NCI-H226 (cell line): Measurements from ENCODE around the gene MUC22.
A peak's percentile ranks its signal among the peaks of the same experiment; 100 is the strongest.
"Not testable (repeated sequence)": the region's sequence is repeated elsewhere in the genome, so short reads cannot be mapped to it uniquely, and the experiment has no call there.

Source experiments
- DNase-seq: peaks from one replicate; pipeline ENCODE4 v3.0.0-alpha.2; 2015

The MUC22 gene

GRCh38 chr6:31040801-31041200 is 30.5 kb downstream of the MUC22 start:
- no peak for DNase-seq

GRCh38 chr6:31041372-31041974 is 31.2 kb downstream of the MUC22 start:
- no peak for DNase-seq

GRCh38 chr6:31042806-31043205 is 32.5 kb downstream of the MUC22 start:
- DNase-seq: peak; percentile 26

- DNase-seq: no peak
Observed at GRCh38 chr6:31048099-31048498, 37.8 kb downstream of the MUC22 start.

- peak; percentile 43 for DNase-seq
Observed at GRCh38 chr6:31049518-31049917, 39.2 kb downstream of the MUC22 start.

- DNase-seq: not testable (repeated sequence)
Observed at GRCh38 chr6:31053187-31053586, 42.9 kb downstream of the MUC22 start.

GRCh38 chr6:31053873-31054272 is 43.6 kb downstream of the MUC22 start:
- DNase-seq: no peak

- no peak for DNase-seq
Observed at GRCh38 chr6:31055441-31055840, 45.2 kb downstream of the MUC22 start.

GRCh38 chr6:31057426-31058003 is 47.2 kb downstream of the MUC22 start:
- DNase-seq: peak; percentile 58

- DNase-seq: peak; percentile 87
Observed at GRCh38 chr6:31058128-31058894, 48.0 kb downstream of the MUC22 start.

- no peak for DNase-seq
Observed at GRCh38 chr6:31060145-31060544, 49.9 kb downstream of the MUC22 start.

GRCh38 chr6:31063906-31064435 is 53.7 kb downstream of the MUC22 start:
- no peak for DNase-seq

- no peak for DNase-seq
Observed at GRCh38 chr6:31065556-31065955, 55.3 kb downstream of the MUC22 start.

GRCh38 chr6:31067028-31067427 is 56.8 kb downstream of the MUC22 start:
- DNase-seq: not testable (repeated sequence)

GRCh38 chr6:31067891-31068668 is 57.8 kb downstream of the MUC22 start:
- not testable (repeated sequence) for DNase-seq

GRCh38 chr6:31068669-31069340 is 58.5 kb downstream of the MUC22 start:
- peak; percentile 61 for DNase-seq

- peak; percentile 74 for DNase-seq
Observed at GRCh38 chr6:31070711-31071197, 60.5 kb downstream of the MUC22 start.

- no peak for DNase-seq
Observed at GRCh38 chr6:31074401-31074800, 64.1 kb downstream of the MUC22 start.

- DNase-seq: peak; percentile 41
Observed at GRCh38 chr6:31075528-31075927, 65.3 kb downstream of the MUC22 start.

GRCh38 chr6:31076611-31077010 is 66.3 kb downstream of the MUC22 start:
- no peak for DNase-seq

GRCh38 chr6:31079656-31080261 is 69.5 kb downstream of the MUC22 start:
- DNase-seq: peak; percentile 41

- no peak for DNase-seq
Observed at GRCh38 chr6:31081872-31082271, 71.6 kb downstream of the MUC22 start.
